Mucosa of descending colon (tissue), 3 donors: ENCODE data around the gene TMCC1. TPM values are rescaled to one million over a fixed set of nuclear protein-coding genes. Genes with fewer than 3 reads are reported as not detected.

Source experiments
- ATAC-seq: fragments of 200-7000 bp; cut with Tn5 transposase; one replicate; pipeline ENCODE4 v1.9.1; 2020; ENCODE audit warnings: mild to moderate bottlenecking, moderate library complexity
- DNase-seq, 3 donors: peaks; one replicate each; pipeline ENCODE4 v3.0.0-alpha.2; 2020
- H3K36me3 ChIP-seq: fragments of 200-600 bp; one replicate; pipeline ENCODE4 v1.8.0; 2021; ENCODE audit warnings: low read depth, mild to moderate bottlenecking
- H3K4me1 ChIP-seq: fragments of 200-600 bp; one replicate; pipeline ENCODE4 v1.8.0; 2021; ENCODE audit warnings: low read depth, mild to moderate bottlenecking
- H3K4me3 ChIP-seq: fragments of 200-600 bp; one replicate; pipeline ENCODE4 v1.8.0; 2021; ENCODE audit warnings: mild to moderate bottlenecking
- H3K9me3 ChIP-seq: fragments of 200-600 bp; one replicate; pipeline ENCODE4 v1.8.0; 2021; ENCODE audit warnings: mild to moderate bottlenecking
- intact Hi-C, 2 donors: fragments of 100-400 bp; cut with DNase I in 1 of 2; cut with micrococcal nuclease in 1 of 2; formaldehyde crosslinking; loops; one replicate each; pipeline versions ENCODE4 v1.11.0 to v1.11.1; 2022; cut with DNase I, micrococcal nuclease
- total RNA-seq, 3 donors: library from RNA; stranded (reverse); fragmentation: NEBNext Ultra II Directional in 2 of 3; extraction: Animal tissue kit (Norgen Biotek cat#: 25700) in 2 of 3; gene quantifications; one replicate each; pipeline versions ENCODE4 v1.2.1 to v1.2.4, GENCODE V29; 2021 to 2023
- TF ChIP-seq, protein P1 (sequence below): fragments of 200-600 bp; IDR thresholded peaks from one replicate; pipeline ENCODE4 v1.8.0; 2022; ENCODE audit warnings: antibody characterized with exemption, mild to moderate bottlenecking
- donor health status: DM: no; HTN: no; CAD: no; lungs with moderate emphysema.
- donor health status: DM: no; HTN: no; CAD: no.
- donor health status: DM: no; HTN: yes; CAD: no.

TMCC1 gene
- total RNA-seq, 3 donors from 2014 or later, result 28.6 to 58.7 (median 28.9) TPM

DNA sequence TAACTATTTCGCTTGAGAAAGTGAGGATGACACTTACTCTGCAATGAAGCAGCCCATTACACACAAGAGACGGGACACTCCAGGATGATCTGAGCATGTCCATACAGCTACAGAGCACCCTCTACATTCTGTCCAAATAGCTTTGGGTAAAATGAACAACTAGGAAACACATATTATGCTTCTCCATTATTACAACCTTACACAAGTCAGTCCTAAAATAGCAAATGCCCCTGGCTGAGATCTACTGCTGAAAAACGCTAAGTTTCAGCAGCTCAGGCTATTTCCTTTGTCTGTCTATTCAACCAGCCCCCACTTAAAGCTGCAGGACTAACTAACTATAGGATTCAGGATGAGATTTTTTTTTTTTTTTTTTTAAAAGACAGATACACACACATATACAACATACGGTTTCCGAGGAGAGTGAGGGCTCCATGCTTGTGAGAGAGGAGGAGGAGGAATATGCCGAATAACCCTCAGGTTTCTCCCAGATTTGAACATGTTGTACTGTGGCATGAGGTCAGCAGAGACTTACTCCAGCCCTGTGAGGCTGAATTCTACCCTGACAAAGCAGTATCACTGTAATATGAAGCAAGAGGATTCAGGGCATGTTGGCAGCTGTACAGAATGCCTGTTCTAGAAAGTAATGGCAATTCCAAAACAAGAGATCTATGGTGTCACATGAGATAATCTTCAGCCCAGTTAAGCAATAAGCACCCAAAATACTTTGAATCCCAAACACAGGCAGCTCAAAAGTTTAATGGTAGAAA is 169.8 kb downstream of the TMCC1 start:
- Histone ChIP-seq H3K4me3 (no peak overlapping the region), H3K9me3 (no peaks in the 10 kb centered on the region), H3K4me1 (no peaks in the 10 kb centered on the region), H3K36me3 (no peaks in the 10 kb centered on the region)
- DNase-seq, result peak in 1 of 3 donors; percentile 25
- ATAC-seq, result peak; percentile 52
- intact Hi-C loops, result no loop called here
- TF ChIP-seq, protein P1, sequence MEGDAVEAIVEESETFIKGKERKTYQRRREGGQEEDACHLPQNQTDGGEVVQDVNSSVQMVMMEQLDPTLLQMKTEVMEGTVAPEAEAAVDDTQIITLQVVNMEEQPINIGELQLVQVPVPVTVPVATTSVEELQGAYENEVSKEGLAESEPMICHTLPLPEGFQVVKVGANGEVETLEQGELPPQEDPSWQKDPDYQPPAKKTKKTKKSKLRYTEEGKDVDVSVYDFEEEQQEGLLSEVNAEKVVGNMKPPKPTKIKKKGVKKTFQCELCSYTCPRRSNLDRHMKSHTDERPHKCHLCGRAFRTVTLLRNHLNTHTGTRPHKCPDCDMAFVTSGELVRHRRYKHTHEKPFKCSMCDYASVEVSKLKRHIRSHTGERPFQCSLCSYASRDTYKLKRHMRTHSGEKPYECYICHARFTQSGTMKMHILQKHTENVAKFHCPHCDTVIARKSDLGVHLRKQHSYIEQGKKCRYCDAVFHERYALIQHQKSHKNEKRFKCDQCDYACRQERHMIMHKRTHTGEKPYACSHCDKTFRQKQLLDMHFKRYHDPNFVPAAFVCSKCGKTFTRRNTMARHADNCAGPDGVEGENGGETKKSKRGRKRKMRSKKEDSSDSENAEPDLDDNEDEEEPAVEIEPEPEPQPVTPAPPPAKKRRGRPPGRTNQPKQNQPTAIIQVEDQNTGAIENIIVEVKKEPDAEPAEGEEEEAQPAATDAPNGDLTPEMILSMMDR, result no peak

DNA sequence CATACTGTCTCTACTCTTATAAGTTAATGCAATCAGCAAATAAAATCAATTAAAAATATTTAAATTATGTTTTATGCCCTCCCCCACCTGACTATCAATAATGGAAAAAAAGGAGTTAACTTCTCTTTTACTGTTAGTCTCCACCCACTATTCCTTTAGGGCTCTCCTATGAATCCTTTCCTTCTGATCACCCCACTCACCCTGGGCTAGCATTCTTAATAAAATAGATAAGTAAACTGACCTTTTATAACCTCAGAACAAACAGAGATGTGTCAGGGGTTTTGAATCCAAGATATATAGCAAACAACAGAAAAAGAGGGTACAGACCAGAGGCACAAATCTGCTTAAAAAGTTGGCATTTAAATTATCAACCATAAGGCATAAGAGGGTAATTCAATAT is 171.0 kb downstream of the TMCC1 start:
- no peaks in the 10 kb centered on the region for H3K9me3 ChIP-seq
- H3K4me3 ChIP-seq, result no peak overlapping the region
- no peak for DNase-seq
- no peak for ATAC-seq
- H3K36me3 ChIP-seq, result no peaks in the 10 kb centered on the region
- no peaks in the 10 kb centered on the region for H3K4me1 ChIP-seq
- intact Hi-C loops, result no loop called here
- TF ChIP-seq, protein P1, result no peak

DNA sequence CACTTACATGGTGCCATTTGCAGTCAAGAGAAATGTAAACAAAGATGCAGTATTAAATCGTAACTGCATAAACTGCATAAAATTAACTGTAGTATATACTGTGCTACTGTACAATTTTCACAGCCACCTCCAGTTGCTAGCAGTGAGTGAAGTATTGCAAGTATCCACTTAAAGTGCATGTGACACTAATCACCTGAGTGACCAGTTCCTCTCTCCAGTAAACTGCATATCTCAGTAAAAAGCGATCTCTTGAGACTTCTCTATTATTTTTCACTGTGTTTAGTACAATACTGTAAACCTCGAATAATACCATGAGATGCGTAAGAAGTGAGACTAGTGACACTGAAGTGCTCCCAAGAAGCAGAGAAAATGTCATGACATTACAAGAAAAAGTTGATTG is 175.3 kb downstream of the TMCC1 start:
- no peaks in the 10 kb centered on the region for H3K36me3 ChIP-seq
- H3K9me3 ChIP-seq, result no peaks in the 10 kb centered on the region
- intact Hi-C loops, result no loop called here
- no peak for DNase-seq
- no peak overlapping the region for H3K4me3 ChIP-seq
- H3K4me1 ChIP-seq, result no peaks in the 10 kb centered on the region
- no peak for ATAC-seq
- TF ChIP-seq, protein P1, result no peak

DNA sequence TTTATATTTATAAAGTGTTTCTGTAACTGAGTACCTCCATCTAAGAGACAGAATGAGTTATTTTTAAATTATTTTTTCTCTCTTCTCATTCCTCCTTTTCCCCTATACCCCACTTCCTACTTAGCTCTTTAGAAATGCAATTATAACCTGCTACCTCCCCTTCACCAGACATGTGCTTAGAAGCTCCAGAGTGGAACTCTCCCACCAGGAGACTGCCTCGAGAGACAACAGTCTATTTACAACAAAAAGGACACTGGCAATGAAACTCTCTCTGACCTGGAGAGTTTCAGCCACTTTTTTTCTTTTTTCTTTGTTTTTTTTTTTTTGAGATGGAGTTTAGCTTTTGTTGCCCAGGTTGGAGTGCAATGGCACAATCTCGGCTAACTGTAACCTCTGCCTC is 177.7 kb downstream of the TMCC1 start:
- Histone ChIP-seq H3K9me3 (no peaks in the 10 kb centered on the region), H3K4me1 (no peaks in the 10 kb centered on the region), H3K36me3 (no peaks in the 10 kb centered on the region), H3K4me3 (no peak overlapping the region)
- TF ChIP-seq, protein P1, result no peak
- intact Hi-C loops, result no loop called here
- DNase-seq (no peak), ATAC-seq (no peak)

DNA sequence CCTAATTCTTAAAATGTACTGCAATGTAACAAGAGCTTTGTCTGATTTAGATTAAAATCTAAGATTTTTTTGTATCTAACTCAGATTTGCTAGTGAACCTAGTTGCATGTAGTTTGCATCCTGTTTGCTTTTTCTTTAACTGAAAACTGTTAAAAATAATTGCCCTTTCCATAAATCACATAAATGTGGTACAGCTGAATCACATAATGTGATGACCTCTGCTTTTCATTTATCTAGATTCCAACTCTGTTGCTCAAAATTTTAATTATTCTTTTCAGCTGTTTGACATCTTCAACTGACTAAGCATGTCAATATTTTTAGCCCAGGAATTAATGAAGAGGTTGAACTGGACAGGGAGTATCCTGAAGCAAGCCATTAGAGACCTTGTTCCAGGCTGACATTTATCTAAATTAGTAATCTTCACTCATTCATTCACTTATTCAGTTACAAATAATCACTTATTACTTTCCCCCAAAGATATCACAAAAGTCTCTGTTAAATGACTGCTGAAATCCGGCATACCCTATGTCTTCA is 185.1 kb downstream of the TMCC1 start:
- Histone ChIP-seq H3K4me1 (no peaks in the 10 kb centered on the region), H3K9me3 (no peaks in the 10 kb centered on the region), H3K36me3 (no peaks in the 10 kb centered on the region), H3K4me3 (no peak overlapping the region)
- intact Hi-C loops, result no loop called here
- DNase-seq, result no peak
- TF ChIP-seq, protein P1, result no peak
- ATAC-seq, result no peak
